Rectal smooth muscle tissue (tissue), 1 donor: ENCODE results near the gene GPR39.

Source experiments
- H3K27ac ChIP-seq: one replicate; pipeline ENCODE4 v1.7.0; 2013; ENCODE audit warnings: low read depth, low read length, inconsistent platforms
- H3K27me3 ChIP-seq: one replicate; pipeline ENCODE4 v1.7.0; 2013; ENCODE audit warnings: low read length; ENCODE audit not compliant: control insufficient read depth, insufficient read depth
- H3K36me3 ChIP-seq: one replicate; pipeline ENCODE4 v1.7.0; 2013; ENCODE audit warnings: low read length; ENCODE audit not compliant: control insufficient read depth, insufficient read depth
- H3K4me1 ChIP-seq: one replicate; pipeline ENCODE4 v1.7.0; 2013; ENCODE audit warnings: low read length; ENCODE audit not compliant: control insufficient read depth, insufficient read depth
- H3K4me3 ChIP-seq: one replicate; pipeline ENCODE4 v1.7.0; 2013; ENCODE audit warnings: low read length
- H3K9ac ChIP-seq: one replicate; pipeline ENCODE4 v1.7.0; 2013; ENCODE audit warnings: low read length

GPR39 gene

DNA sequence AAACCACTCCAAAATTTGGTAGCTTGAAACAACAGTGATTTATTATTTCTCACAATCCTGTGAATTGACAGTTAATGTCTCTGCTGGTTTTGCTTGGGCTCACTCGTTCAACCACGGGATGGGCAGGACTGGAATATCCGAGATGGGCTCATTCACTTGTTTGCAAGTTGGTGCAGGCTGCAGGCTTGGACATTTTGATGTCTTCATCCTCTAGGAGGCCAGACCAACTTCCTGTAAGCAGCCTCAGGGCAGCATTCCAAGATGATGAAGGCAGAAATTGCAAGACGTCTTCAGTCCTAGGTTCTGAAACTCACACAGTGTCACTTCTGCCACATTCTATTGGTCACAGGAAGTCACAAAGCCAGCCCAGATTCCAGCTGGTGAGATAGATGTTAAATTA, 47.1 kb downstream of the GPR39 start:
- no peaks in the 10 kb centered on the region for H3K36me3 ChIP-seq
- H3K4me1 ChIP-seq = no peaks in the 10 kb centered on the region
- no peak overlapping the region for H3K27ac ChIP-seq
- H3K4me3 ChIP-seq = no peak overlapping the region
- H3K27me3 ChIP-seq = no peaks in the 10 kb centered on the region
- no peak overlapping the region for H3K9ac ChIP-seq

DNA sequence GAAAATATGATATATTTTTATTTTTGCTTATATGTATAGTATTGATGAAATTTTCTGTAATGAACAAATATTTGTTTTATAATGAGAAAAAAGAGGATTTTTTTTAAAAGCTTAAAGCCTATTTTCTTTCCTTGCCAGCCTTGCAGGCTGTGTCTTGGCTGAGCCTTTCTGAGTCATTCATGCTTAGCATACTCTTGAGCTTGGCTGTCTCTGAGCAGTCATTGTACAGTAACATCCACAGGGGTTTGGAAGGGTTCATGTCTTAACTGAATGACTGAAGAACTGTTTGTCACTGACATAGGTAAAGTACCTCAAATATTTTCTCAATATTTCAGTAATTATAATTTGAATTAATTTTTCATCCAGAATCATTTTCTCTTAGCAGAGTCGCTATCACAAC, 49.3 kb downstream of the GPR39 start:
- no peak overlapping the region for H3K4me3 ChIP-seq
- no peaks in the 10 kb centered on the region for H3K27me3 ChIP-seq
- no peaks in the 10 kb centered on the region for H3K4me1 ChIP-seq
- H3K9ac ChIP-seq = no peak overlapping the region
- H3K36me3 ChIP-seq = no peaks in the 10 kb centered on the region
- no peak overlapping the region for H3K27ac ChIP-seq

DNA sequence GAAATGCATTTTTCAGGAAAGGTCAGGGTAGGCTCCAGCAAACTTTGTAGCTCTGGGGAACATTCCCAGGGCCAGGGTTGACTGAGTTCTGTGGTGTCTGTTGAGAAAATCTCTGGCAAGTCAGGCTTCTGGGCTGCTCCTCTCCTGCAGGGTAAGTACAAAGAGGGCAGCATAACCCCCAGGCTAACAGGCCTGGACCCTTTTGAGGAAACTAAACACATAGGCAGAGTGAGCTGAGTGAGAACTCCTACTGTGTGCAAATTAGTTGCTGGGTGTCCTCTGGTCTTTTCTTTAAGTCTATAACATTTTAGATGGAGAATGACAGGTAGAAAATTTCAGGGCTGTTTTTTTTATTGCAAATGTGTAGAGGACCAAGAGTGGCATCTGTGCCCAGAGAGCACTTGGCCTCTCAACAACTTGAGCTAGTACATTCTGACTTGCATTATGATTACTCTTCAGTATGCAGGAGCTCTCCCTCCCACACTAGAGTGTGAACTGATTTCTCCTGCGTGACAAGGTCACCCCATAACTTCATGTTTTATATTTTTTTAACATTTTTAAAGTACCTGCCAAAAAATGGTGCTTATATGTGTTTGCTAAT, 49.9 kb downstream of the GPR39 start:
- Histone ChIP-seq H3K27ac (no peak overlapping the region), H3K4me1 (no peaks in the 10 kb centered on the region), H3K4me3 (no peak overlapping the region), H3K9ac (no peak overlapping the region), H3K27me3 (no peaks in the 10 kb centered on the region), H3K36me3 (no peaks in the 10 kb centered on the region)

DNA sequence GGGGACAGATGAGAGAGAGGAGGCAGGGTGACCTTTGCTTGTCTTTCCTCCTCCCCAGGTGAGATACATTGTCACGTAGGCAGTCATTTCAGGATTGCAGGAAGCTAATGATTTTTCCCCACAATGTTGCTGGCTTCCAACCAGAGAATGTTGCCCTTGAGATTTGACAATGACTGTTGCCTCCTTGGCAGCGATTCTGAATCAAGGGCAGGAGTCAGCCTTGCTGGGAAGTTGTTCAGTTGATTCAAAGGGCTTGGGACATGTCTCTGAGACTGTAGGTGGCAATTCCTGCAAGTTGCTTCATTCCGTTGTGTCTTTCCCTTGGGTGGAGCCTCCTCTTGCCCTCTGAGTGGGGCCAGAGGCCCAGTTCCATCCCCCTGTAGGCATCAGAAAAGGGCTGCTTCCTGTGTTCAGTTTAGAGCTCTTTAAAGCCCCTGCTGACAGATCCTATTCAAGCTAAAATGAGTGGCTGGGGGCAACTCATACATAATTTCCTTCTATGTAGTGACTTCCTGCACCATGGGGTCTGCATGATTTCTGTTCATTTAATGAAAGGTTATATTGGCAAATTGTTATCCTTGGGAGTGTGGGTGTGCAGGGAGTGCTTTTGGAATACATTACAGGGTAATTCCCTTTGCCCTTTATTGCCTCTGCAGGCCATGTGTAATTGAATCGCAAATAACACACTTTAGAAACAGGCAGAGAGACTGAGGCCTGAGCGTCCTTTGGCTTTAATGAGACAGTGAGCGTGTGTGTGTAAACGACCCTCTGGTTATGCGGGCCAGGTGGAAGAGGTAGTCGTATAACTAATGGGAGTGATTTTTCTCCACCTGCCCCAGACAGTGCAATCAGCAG, 52.4 kb downstream of the GPR39 start:
- H3K9ac ChIP-seq = no peak overlapping the region

DNA sequence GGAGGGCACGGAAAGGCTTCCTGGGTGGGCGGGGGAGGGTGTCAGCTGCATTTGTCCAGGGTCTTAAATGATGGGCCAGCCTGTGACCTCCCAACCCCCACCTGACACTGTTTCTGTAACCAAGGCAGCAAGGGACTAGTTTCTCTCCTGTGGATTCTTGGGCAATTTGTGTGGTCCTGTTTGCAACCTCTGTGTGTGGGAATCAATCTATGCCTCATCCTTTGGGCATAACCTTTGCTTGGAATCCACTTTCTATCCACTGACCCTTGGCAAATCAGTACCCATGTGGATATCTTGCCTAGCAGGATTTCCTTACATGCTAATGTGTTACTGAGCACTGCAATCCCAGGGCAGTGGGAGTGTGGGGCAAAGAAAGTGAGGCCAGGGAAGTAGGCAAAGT, 54.1 kb downstream of the GPR39 start:
- Histone ChIP-seq H3K36me3 (no peaks in the 10 kb centered on the region), H3K4me1 (no peaks in the 10 kb centered on the region), H3K4me3 (no peak overlapping the region), H3K27me3 (no peaks in the 10 kb centered on the region), H3K27ac (no peak overlapping the region), H3K9ac (no peak overlapping the region)

More for the DNA sequence above, 52.4 kb downstream of the GPR39 start:
- Histone ChIP-seq H3K4me3 (no peak overlapping the region), H3K36me3 (no peaks in the 10 kb centered on the region), H3K27me3 (no peaks in the 10 kb centered on the region), H3K27ac (no peak overlapping the region), H3K4me1 (no peaks in the 10 kb centered on the region)

DNA sequence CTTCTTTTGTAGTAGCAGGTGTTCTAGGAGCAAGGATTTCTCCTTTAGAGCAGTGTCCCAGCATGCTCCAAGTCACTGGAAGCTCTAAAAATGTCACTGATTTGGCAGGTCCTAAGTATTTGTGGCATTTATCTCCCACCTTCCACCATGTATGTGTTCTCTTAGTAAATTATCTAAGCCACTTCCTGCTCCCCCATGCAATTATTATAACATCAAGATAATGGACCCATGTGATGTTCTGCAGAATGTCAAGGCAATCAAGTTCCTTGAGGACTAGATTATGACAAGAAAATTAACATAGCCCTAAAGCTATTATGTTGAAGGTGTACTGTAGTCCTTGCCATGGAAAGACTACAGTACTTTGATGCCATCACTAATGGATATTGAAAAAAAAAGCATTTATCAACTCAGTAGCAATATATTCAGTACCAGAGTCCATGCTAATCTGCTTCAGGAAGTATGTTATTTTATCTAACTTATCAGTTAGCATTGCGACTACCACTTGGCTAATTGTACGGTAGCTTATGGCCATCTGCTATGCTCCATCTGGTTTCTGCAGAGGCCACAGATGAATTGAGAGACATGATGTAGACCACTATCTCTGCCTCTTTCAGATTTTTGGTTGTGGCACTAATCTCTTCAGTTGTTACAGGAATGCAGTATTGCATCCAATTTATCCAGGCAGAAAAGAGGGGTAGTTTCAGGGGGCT, 56.7 kb downstream of the GPR39 start:
- Histone ChIP-seq H3K4me1 (no peaks in the 10 kb centered on the region), H3K9ac (no peak overlapping the region), H3K27ac (no peak overlapping the region), H3K27me3 (no peaks in the 10 kb centered on the region), H3K4me3 (no peak overlapping the region), H3K36me3 (no peaks in the 10 kb centered on the region)

DNA sequence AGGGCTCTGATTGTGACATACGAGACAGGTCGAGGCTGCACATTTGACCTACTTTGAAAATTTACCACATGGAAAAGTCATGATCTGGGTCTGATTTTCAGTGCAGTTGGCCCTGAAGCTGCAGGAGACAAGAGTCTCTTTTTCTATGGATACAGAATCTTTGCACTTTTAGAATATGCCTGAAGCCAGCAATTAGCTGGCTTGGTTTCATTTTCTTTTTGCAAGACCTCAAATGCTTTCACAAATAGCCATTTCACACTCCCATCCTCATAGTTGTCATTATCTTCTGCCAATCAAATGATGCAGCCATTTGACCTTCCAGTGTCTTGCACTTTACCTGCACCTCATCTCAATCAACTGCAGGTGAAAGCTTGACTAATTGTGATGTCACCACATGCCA, 59.0 kb downstream of the GPR39 start:
- H3K27me3 ChIP-seq = no peaks in the 10 kb centered on the region
- no peak overlapping the region for H3K27ac ChIP-seq
- no peak overlapping the region for H3K4me3 ChIP-seq
- no peaks in the 10 kb centered on the region for H3K4me1 ChIP-seq
- H3K9ac ChIP-seq = no peak overlapping the region
- H3K36me3 ChIP-seq = no peaks in the 10 kb centered on the region

DNA sequence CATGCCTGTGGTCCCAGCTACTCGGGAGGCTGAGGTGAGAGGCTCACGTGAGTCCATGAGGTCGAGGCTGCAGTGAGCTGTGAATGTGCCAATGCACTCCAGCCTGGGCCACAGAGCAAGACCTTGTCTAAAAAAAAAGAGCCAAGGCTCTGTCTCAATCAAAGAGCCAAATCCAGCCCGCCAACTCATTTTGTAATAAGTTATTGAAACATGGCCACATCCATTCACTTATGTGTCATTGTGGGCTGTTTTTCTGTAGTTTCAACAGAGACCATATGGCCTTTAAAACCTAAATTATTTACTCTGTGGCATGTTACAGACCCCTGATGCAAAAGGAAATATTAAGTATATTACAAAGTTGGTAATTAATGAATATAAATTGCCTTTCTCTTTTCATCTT, 60.8 kb downstream of the GPR39 start:
- H3K27me3 ChIP-seq = no peaks in the 10 kb centered on the region
- H3K4me3 ChIP-seq = no peak overlapping the region
- H3K27ac ChIP-seq = no peak overlapping the region
- no peaks in the 10 kb centered on the region for H3K4me1 ChIP-seq
- no peak overlapping the region for H3K9ac ChIP-seq
- no peaks in the 10 kb centered on the region for H3K36me3 ChIP-seq

DNA sequence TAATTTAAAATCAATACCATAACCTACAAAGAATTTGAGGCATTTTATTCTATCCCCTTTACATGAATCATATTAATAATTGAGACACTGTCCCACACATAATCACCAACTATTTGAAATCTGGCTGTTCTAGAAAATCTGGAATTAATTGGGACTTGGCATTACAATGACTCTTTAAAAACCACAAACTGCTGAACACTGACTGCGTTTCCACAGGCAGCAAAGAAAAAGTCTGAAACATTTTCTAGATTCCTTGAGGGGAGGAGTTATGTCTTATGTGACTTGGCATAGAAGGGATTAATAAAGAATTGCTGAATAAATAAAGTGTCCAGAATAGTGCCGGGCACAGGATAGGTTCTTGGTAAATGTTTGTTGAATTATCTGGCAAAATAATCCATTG, 61.4 kb downstream of the GPR39 start:
- Histone ChIP-seq H3K9ac (no peak overlapping the region), H3K27ac (no peak overlapping the region), H3K36me3 (no peaks in the 10 kb centered on the region), H3K4me1 (no peaks in the 10 kb centered on the region), H3K4me3 (no peak overlapping the region), H3K27me3 (no peaks in the 10 kb centered on the region)

DNA sequence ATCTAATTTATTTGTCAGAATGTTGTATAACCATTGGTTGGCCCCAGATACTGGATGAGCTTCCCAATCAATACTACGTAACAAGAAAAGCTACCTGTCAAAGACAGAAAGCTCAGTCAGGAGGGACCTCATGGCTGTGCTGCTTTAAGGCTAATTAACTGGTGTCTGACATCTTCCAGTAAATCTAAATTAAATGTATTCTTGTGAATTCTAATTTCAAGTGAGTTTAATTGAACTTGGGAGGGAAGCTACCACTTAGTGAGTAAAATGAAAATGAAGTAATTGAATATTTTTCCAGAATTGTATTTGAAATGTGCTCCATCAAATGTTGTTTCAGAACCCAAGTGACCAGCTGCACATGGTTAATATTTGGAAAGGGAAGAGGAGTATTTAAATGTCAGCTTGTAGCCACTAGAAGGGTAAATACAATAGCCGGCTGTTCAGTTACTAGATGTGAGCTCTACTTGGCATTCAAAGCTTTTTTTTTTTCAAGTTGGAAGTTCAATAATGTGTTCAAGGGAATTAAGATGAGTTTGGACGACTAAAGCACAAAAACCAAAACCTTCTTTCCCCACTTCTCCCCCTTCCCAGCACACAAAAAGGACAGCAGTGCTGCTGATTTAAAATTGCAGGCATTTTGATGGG, 62.0 kb downstream of the GPR39 start:
- H3K9ac ChIP-seq = no peak overlapping the region
- H3K4me1 ChIP-seq = no peaks in the 10 kb centered on the region
- H3K27ac ChIP-seq = no peak overlapping the region
- H3K36me3 ChIP-seq = no peaks in the 10 kb centered on the region
- H3K27me3 ChIP-seq = no peaks in the 10 kb centered on the region
- H3K4me3 ChIP-seq = no peak overlapping the region

DNA sequence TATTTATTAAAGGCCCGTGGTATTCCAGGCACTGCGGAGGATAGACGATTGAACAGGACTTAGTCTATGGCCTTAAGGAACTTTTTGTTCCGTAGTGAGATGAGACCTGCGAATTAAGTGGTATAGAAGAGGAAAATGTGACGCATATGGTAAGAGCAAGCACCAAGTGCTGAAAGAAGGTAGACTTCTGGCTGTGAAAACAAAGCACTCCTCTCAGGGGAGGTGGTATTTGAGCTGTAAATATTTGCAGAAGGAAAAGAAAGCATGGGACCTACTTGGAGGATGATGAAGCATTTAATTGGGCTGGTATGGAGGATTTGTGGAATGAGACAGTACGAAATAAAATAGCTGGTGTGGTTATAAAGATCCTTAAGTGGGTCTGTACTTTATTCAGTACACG, 62.5 kb downstream of the GPR39 start:
- H3K4me1 ChIP-seq = no peaks in the 10 kb centered on the region
- no peak overlapping the region for H3K4me3 ChIP-seq
- no peak overlapping the region for H3K27ac ChIP-seq

DNA sequence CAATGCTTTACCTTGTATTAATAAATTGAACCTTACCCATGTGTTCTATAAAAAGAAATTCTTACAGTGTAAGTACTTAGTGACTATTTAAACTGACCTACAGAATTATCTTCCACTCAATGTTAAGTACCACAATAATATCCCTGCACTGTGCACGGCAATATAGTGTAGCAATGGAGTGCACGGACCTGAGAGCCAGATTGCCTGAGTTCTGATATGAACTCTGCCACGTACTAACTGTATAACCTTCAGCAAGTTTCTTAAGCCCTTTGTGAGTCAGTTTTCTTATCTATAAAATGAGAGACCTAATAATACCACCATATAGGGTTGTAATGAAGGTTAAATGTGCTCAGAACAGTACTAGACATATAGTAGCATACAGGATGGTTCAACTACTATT, 66.2 kb downstream of the GPR39 start:
- Histone ChIP-seq H3K4me1 (no peaks in the 10 kb centered on the region), H3K4me3 (no peak overlapping the region), H3K9ac (no peak overlapping the region), H3K36me3 (no peaks in the 10 kb centered on the region), H3K27me3 (no peaks in the 10 kb centered on the region), H3K27ac (no peak overlapping the region)

More for the DNA sequence above, 62.5 kb downstream of the GPR39 start:
- no peak overlapping the region for H3K9ac ChIP-seq
- no peaks in the 10 kb centered on the region for H3K36me3 ChIP-seq
- H3K27me3 ChIP-seq = no peaks in the 10 kb centered on the region
